Immature natural killer cell (primary cell): ENCODE data around the gene SLC4A2. TPM values are rescaled to one million over a fixed set of nuclear protein-coding genes. Genes with fewer than 3 reads are reported as not detected.

Source experiments
- DNase-seq, 3 donors: peaks; one replicate each; pipeline ENCODE4 v3.0.0; 2022; ENCODE audit warnings: mixed read lengths in 1 of 3
- H3K27ac Mint-ChIP-seq, 6 donors: one replicate each; pipeline ENCODE4 v1.8.0; 2020; ENCODE audit warnings: mixed read lengths in 6 of 6, mild to moderate bottlenecking in 5 of 6, inconsistent platforms in 4 of 6, moderate library complexity in 3 of 6
- H3K27me3 Mint-ChIP-seq, 3 donors: one replicate each; pipeline ENCODE4 v1.8.0; 2020 to 2021; ENCODE audit warnings: low read depth in 3 of 3, mild to moderate bottlenecking in 3 of 3, mixed read lengths in 3 of 3, moderate library complexity in 3 of 3, inconsistent platforms in 1 of 3
- H3K36me3 Mint-ChIP-seq, 3 donors: one replicate each; pipeline ENCODE4 v1.8.0; 2020; ENCODE audit warnings: mixed read lengths in 3 of 3, inconsistent platforms in 2 of 3, mild to moderate bottlenecking in 2 of 3
- H3K4me1 Mint-ChIP-seq, 2 donors: one replicate each; pipeline ENCODE4 v1.8.0; 2020; ENCODE audit warnings: inconsistent platforms in 2 of 2, mild to moderate bottlenecking in 2 of 2, mixed read lengths in 2 of 2, moderate library complexity in 1 of 2
- H3K4me3 Mint-ChIP-seq, 5 donors: one replicate each; pipeline ENCODE4 v1.8.0; 2020; ENCODE audit warnings: mild to moderate bottlenecking in 5 of 5, mixed read lengths in 5 of 5, inconsistent platforms in 3 of 5, moderate library complexity in 3 of 5
- H3K9me3 Mint-ChIP-seq, 6 donors: one replicate each; pipeline ENCODE4 v1.8.0; 2020; ENCODE audit warnings: mild to moderate bottlenecking in 6 of 6, mixed read lengths in 6 of 6, inconsistent platforms in 4 of 6, moderate library complexity in 3 of 6
- polyA plus RNA-seq, 3 donors: library from polyadenylated mRNA; unstranded; fragments of 300-500 nt; fragmentation: Illumina TruSeq; gene quantifications; one replicate each; pipeline ENCODE4 v1.2.3, GENCODE V29; 2021

The SLC4A2 gene
- polyA plus RNA-seq, 3 donors from 2014 or later = 6.7 to 19.8 (median 10.9) TPM

DNA sequence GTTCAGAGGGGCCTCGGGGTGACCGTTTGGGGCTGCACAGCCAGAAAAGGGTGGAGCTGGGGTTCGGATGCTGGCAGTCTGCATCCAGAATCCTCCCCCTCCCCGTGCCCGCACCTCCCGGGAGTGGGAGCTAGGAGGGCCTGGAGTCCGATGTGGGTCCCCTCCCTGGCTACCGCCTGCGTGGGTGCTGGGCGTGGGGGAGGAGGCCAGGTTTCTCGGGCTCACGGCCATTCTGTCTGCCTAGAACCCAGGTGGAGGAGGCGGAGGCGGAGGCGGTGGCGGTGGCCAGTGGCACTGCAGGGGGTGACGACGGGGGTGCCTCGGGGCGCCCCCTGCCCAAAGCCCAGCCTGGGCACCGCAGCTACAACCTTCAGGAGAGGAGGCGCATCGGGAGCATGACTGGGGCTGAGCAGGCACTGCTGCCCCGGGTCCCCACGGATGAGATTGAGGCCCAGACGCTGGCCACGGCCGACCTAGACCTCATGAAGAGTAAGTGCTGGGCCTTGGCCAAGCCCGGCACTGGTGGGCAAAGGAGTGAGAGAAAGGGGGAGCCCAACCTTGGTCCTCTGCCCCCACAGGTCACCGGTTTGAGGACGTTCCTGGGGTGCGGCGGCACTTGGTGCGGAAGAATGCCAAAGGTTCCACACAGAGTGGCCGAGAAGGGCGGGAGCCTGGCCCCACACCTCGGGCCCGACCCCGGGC, 7.0 kb downstream of the SLC4A2 start:
- DNase-seq = no peak
- no peaks in the 10 kb centered on the region for H3K9me3 Mint-ChIP-seq
- peaks cover 3 to 5% of the 10 kb centered on the region in 2 donors for H3K4me1 Mint-ChIP-seq
- no peak overlapping the region for H3K27ac Mint-ChIP-seq
- peaks cover 0 to 22% (median 4%) of the 10 kb centered on the region in 3 donors for H3K36me3 Mint-ChIP-seq
- no peaks in the 10 kb centered on the region for H3K27me3 Mint-ChIP-seq
- no peak overlapping the region for H3K4me3 Mint-ChIP-seq

DNA sequence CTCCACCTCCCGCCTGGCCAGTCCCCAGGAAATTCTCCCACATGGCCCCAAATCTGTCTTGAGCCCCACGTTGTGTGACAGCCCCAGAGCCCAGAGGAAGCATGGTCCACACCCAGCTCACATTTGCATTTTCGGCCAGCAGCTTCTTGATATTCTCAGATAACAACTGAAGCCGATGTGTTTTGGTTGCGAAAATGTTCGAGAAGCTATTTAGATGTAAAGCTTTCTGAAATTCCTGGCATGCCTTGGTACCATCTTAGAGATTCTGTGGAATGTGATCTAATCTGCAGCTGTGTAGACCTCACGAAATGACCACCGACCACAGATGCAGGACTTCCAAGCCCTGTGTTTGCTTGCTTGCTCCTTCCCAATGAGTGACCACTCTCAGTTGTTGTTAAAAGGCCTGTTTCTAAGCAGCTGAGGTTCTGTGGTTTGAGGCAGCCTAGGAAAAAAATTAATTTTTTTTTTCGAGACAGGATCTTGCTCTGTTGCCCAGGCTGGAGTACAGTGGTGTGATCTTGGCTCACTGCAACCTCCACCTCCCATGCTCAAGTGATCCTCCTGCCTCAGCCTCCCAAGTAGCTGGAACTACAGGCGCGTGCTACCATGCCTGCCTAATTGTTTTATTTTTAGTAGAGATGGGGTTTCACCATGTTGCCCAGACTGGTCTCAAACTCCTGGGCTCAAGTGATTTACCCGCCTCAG, 8.8 kb downstream of the SLC4A2 start:
- Mint-ChIP-seq H3K4me3 (no peak overlapping the region), H3K9me3 (no peaks in the 10 kb centered on the region), H3K4me1 (no peaks in the 10 kb centered on the region), H3K27ac (no peak overlapping the region), H3K27me3 (no peaks in the 10 kb centered on the region), H3K36me3 (peaks cover 0 to 22% (median 4%) of the 10 kb centered on the region in 3 donors)
- DNase-seq = no peak

DNA sequence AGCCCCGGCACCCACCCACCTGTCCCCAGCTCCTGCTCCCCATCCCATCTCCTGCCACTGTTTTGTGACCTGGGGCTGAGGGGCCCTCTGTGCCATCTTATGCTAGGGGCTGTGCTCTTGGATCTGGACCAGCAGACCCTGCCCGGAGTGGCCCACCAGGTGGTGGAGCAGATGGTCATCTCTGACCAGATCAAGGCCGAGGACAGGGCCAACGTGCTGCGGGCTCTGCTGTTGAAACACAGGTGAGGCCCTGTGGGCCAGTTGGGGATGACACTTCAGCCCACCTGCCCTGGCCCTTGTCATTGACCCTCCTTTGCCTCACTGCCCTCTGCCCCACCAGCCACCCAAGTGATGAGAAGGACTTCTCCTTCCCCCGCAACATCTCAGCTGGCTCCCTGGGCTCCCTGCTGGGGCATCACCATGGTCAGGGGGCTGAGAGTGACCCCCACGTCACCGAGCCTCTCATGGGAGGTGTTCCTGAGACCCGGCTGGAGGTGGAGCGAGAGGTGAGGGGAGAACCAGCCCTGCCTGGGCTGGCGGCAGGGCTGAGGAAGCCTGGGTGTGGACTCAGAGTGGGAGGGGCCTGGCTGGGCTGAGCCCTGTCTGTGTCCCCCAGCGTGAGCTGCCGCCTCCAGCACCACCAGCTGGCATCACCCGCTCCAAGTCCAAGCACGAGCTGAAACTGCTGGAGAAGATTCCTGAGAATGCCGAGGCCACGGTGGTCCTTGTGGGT, 10.6 kb downstream of the SLC4A2 start:
- Mint-ChIP-seq H3K36me3 (peaks cover 0 to 22% (median 4%) of the 10 kb centered on the region in 3 donors), H3K27ac (no peak overlapping the region), H3K4me3 (no peak overlapping the region)

DNA sequence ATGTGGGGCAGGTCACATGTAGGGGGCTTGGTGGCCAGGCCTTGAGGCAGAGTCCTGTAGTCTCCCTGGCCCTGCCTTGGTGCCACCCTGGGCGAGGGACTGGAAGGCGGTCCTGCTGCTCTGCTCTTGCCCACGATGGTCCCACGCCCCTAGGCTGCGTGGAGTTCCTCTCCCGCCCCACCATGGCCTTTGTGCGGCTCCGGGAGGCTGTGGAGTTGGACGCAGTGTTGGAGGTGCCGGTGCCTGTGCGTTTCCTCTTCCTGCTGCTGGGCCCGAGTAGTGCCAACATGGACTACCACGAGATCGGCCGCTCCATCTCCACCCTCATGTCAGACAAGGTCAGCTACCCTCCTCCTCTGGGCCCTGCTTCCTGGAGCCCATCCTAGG, 11.2 kb downstream of the SLC4A2 start:
- no peaks in the 10 kb centered on the region for H3K4me1 Mint-ChIP-seq
- DNase-seq = no peak
- H3K4me3 Mint-ChIP-seq = no peak overlapping the region
- H3K27me3 Mint-ChIP-seq = no peaks in the 10 kb centered on the region
- no peak overlapping the region for H3K27ac Mint-ChIP-seq
- H3K9me3 Mint-ChIP-seq = no peaks in the 10 kb centered on the region
- H3K36me3 Mint-ChIP-seq = peaks cover 0 to 20% (median 4%) of the 10 kb centered on the region in 3 donors

More for the DNA sequence above, 10.6 kb downstream of the SLC4A2 start:
- Mint-ChIP-seq H3K9me3 (no peaks in the 10 kb centered on the region), H3K4me1 (no peaks in the 10 kb centered on the region), H3K27me3 (no peaks in the 10 kb centered on the region)
- no peak for DNase-seq

DNA sequence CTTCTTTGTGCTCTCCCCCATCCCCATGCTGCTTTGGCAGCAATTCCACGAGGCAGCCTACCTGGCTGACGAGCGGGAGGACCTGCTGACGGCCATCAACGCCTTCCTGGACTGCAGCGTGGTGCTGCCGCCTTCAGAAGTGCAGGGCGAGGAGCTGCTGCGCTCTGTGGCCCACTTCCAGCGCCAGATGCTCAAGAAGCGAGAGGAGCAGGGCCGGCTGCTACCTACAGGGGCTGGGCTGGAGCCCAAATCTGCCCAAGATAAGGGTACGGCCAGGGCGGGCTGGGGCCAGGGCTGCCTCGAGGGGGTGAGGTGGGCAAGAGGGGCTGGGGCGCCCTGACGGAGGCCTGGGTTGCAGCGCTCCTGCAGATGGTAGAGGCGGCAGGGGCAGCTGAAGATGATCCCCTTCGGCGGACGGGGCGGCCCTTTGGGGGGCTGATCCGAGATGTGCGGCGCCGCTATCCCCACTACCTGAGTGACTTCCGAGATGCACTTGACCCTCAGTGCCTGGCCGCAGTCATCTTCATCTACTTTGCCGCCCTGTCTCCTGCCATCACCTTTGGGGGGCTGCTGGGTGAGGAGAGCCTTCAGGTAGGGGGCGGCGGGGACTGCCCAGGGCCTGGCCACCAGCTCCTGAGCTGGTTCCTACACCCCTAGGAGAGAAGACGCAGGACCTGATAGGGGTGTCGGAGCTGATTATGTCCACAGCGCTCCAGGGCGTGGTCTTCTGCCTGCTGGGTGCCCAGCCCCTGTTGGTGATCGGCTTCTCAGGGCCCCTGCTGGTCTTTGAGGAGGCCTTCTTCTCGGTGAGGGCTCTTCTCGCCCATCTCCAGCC, 11.9 kb downstream of the SLC4A2 start:
- H3K4me1 Mint-ChIP-seq = no peaks in the 10 kb centered on the region
- H3K4me3 Mint-ChIP-seq = no peak overlapping the region
- H3K36me3 Mint-ChIP-seq = peaks cover 0 to 22% (median 4%) of the 10 kb centered on the region in 3 donors
- H3K9me3 Mint-ChIP-seq = no peaks in the 10 kb centered on the region
- no peak overlapping the region for H3K27ac Mint-ChIP-seq
- DNase-seq = no peak
- no peaks in the 10 kb centered on the region for H3K27me3 Mint-ChIP-seq

GRCh38 chr7:151073990-151074389, 14.6 kb downstream of the SLC4A2 start:
- Mint-ChIP-seq H3K9me3 (no peaks in the 10 kb centered on the region), H3K4me3 (no peak overlapping the region), H3K36me3 (peaks cover 0 to 14% (median 4%) of the 10 kb centered on the region in 3 donors), H3K4me1 (peaks cover 8% of the 10 kb centered on the region in 2 donors), H3K27me3 (peaks cover 0 to 5% (median 0%) of the 10 kb centered on the region in 3 donors), H3K27ac (peak overlapping the region in 1 of 6 donors; percentile 28)
- DNase-seq = no peak

DNA sequence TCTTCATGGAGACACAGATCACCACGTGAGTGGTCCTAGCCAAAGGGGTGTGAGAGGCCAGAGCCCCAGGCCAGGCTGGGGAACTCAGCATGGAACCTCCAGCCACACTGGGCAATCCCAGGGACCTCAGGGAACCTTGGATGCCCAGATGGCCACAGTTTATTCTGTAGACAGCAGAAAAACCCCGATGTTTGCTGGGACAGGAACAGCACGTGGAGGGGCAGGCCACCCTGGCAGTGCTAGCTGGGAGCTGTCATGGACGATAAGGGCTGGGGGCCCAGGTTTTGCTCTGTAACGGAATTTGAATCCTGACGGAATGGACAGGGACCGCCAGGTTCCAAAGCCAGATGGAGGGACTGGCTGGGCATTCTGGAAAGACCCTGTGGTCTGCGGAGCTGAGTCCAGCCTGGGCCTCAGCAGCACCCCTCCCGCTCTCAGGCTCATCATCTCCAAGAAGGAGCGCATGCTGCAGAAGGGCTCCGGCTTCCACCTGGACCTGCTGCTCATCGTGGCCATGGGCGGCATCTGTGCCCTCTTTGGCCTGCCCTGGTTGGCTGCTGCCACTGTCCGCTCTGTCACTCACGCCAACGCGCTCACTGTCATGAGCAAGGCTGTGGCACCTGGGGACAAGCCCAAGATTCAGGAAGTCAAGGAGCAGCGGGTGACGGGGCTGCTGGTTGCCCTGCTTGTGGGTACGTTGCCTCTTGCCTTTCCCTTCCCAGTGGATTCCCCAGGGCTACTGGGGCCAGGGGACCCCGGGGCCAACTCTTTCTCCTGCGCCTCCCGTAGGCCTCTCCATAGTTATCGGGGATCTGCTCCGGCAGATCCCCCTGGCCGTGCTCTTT, 15.7 kb downstream of the SLC4A2 start:
- DNase-seq = no peak
- H3K27ac Mint-ChIP-seq = no peak overlapping the region
- H3K9me3 Mint-ChIP-seq = no peaks in the 10 kb centered on the region
- peaks cover 0 to 8% (median 0%) of the 10 kb centered on the region in 3 donors for H3K36me3 Mint-ChIP-seq
- peaks cover 16 to 19% of the 10 kb centered on the region in 2 donors for H3K4me1 Mint-ChIP-seq
- H3K27me3 Mint-ChIP-seq = peaks cover 0 to 7% (median 0%) of the 10 kb centered on the region in 3 donors
- no peak overlapping the region for H3K4me3 Mint-ChIP-seq

DNA sequence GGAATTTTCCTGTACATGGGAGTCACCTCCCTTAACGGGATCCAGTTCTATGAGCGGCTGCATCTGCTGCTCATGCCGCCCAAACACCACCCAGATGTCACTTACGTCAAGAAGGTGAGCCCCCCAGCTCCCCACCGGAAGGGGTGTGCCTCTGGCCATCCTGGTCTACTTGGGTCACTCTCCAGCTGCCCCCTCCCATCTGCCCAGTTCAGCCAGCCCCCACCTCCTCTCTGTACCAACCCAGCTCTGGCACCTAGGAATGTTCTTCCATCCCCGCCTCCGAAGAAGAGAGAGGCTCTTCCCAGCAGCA, 16.2 kb downstream of the SLC4A2 start:
- Mint-ChIP-seq H3K4me1 (peaks cover 16 to 20% of the 10 kb centered on the region in 2 donors), H3K36me3 (peaks cover 0 to 7% (median 0%) of the 10 kb centered on the region in 3 donors), H3K27me3 (peaks cover 0 to 7% (median 0%) of the 10 kb centered on the region in 3 donors), H3K27ac (no peak overlapping the region), H3K9me3 (no peaks in the 10 kb centered on the region), H3K4me3 (no peak overlapping the region)
- DNase-seq = no peak

DNA sequence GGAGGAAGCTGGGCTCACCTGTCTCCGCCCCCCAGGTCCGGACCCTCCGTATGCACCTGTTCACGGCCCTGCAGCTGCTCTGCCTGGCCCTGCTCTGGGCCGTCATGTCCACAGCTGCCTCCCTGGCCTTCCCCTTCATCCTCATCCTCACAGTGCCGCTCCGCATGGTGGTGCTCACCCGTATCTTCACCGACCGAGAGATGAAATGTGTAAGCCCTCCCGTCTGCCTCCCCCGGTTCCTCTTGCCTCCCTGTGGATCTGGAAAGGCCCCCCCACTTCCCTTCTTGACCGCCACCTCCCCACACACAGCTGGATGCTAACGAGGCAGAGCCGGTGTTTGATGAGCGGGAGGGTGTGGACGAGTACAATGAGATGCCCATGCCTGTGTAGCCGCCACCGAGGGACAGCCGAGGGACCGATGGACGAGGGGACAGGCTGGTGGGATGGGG, 16.6 kb downstream of the SLC4A2 start:
- H3K27ac Mint-ChIP-seq = no peak overlapping the region

DNA sequence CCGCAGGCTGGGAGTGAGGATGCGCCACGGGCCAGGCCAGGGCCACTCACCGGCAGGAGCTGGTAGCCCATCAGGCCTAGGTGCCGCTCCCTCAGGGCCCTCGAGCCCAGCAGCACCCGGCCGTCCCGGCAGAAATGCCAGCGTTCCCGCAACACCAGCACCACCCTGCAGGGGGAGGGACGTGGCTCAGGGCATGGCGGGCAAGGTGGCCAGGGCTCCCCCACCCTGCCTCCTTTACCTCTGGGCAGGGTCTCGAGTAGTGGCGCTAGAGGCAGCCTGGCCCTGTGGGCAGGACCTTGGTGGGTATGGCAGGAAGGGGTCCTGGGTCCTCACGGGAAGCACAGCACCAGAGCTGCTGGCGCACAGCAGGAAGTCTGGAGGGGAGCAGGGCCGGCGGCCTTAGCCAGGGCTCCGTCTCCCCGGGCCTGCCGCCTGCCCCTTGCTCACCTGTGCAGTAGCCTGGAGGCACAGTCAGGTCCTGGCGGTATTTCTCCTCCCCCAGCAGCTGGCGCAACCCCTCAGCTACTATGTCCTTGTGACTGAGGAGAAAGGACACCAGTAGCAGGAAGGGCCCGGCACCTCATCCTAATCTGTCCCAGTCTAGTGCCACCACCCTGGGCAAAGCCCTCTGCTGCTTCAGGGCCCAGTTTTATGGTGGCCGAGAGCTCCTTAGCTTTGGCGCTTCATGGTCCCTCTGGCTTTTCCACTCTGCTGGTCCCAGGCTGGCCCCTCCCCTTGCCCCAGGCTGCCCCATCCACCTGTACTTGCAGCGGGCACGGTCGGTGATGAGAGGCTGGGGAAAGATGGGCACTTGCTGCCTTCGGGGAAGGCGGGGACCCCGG, 17.7 kb downstream of the SLC4A2 start:
- Mint-ChIP-seq H3K36me3 (peaks cover 0 to 4% (median 0%) of the 10 kb centered on the region in 3 donors), H3K9me3 (no peaks in the 10 kb centered on the region), H3K4me1 (peaks cover 18 to 20% of the 10 kb centered on the region in 2 donors), H3K27ac (no peak overlapping the region), H3K4me3 (no peak overlapping the region), H3K27me3 (peaks cover 0 to 7% (median 0%) of the 10 kb centered on the region in 3 donors)
- no peak for DNase-seq

More for the DNA sequence above, 16.6 kb downstream of the SLC4A2 start:
- peaks cover 0 to 4% (median 0%) of the 10 kb centered on the region in 3 donors for H3K36me3 Mint-ChIP-seq
- DNase-seq = no peak
- H3K4me3 Mint-ChIP-seq = no peak overlapping the region
- H3K9me3 Mint-ChIP-seq = no peaks in the 10 kb centered on the region
- peaks cover 0 to 7% (median 0%) of the 10 kb centered on the region in 3 donors for H3K27me3 Mint-ChIP-seq
- peaks cover 16 to 20% of the 10 kb centered on the region in 2 donors for H3K4me1 Mint-ChIP-seq

- Mint-ChIP-seq H3K4me1 (peaks cover 22 to 24% of the 10 kb centered on the region in 2 donors), H3K27ac (peak overlapping the region in 4 of 6 donors; percentile 40 to 74 (median 66)), H3K4me3 (peak overlapping the region; percentile 41 to 85 (median 56)), H3K9me3 (no peaks in the 10 kb centered on the region), H3K27me3 (peaks cover 0 to 7% (median 2%) of the 10 kb centered on the region in 3 donors), H3K36me3 (peaks cover 0 to 4% (median 0%) of the 10 kb centered on the region in 3 donors)
- DNase-seq = no peak
Measured at GRCh38 chr7:151077705-151078232, 18.4 kb downstream of the SLC4A2 start.
